ENCODE data around the gene PSME1.

Gene PSME1

DNA sequence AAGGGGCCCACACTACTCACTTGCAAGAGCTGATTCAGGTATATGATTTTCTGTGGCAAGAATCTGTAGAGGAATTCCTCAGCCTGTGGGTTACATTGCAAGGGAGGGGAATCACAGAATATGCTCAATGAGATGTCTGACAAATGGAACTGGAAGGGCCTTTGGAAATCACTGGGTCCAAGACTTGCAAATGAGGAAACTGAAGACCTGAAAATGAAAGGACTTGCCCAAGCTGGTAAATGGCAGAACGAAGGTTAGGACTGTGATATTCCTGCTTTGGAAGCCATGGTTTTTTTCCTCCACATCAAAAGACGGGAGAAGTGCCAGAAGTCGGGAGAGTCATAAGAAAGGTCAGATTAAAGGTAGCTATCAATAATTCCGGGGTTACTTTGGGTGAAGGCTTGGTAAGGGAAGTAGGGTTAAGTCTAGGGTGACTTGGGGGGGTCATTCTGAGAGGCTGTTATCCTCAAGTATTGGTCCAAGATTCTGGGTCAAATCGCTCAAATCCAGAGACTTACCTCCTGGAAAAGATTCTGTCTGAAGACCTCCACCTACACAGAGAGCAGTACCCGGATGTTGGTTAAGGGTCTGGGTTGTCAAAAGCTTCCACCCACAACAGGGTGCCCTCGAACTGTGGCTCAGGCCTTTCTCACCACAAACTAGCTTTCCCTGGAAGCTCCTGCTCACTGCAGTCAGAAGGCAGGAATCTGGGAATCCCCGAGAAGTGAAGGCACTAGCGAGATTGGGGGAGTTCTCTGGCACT, 9.9 kb downstream of the PSME1 start:
- peaks cover 43% of the 10 kb centered on the region for H3K36me3 ChIP-seq (ENCODE audit: insufficient read depth, low read depth, low read length)
- peak overlapping the region; percentile 53 for H3K27ac ChIP-seq (ENCODE audit: low read length)

GRCh38 chr14:24146453-24146977, 10.5 kb downstream of the PSME1 start, which contains the start of gene PSME2:
PSME2 (minus strand) TSS chr14:24146610; CDS start chr14:24146581, 29 bp downstream.
- Histone ChIP-seq H3K27ac (ENCODE audit: low read length) (peak within 1 kb of the TSS; percentile 53), H3K4me3 (ENCODE audit: low read length) (peak within 1 kb of the TSS; percentile 97), H3K36me3 (ENCODE audit: insufficient read depth, low read depth, low read length) (peaks cover 49% of the 10 kb centered on the region), H3K4me1 (ENCODE audit: insufficient read depth, low read length) (peaks cover 16% of the 10 kb centered on the region), H3K9ac (ENCODE audit: low read depth, low read length) (peak within 1 kb of the TSS; percentile 94; the same call in 1 of the 2 replicates), H3K27me3 (ENCODE audit: insufficient read depth, low read length) (no peaks in the 10 kb centered on the region), H3K9me3 (ENCODE audit: insufficient read depth, low read depth, low read length) (no peaks in the 10 kb centered on the region)

More for the DNA sequence above, 9.9 kb downstream of the PSME1 start:
- Histone ChIP-seq H3K4me3 (ENCODE audit: low read length) (peak overlapping the region; percentile 97), H3K4me1 (ENCODE audit: insufficient read depth, low read length) (peaks cover 16% of the 10 kb centered on the region), H3K9me3 (ENCODE audit: insufficient read depth, low read depth, low read length) (no peaks in the 10 kb centered on the region), H3K27me3 (ENCODE audit: insufficient read depth, low read length) (no peaks in the 10 kb centered on the region), H3K9ac (ENCODE audit: low read depth, low read length) (peak overlapping the region; percentile 94; the same call in 1 of the 2 replicates)

GRCh38 chr14:24146978-24147760, 11.2 kb downstream of the PSME1 start, which contains the start of gene RNF31:
RNF31 (plus strand) TSS chr14:24147498; CDS start chr14:24147699, 201 bp downstream.
- Histone ChIP-seq H3K36me3 (ENCODE audit: insufficient read depth, low read depth, low read length) (peaks cover 56% of the 10 kb centered on the region), H3K27ac (ENCODE audit: low read length) (peak within 1 kb of the TSS; percentile 53), H3K9ac (ENCODE audit: low read depth, low read length) (peak within 1 kb of the TSS; percentile 94), H3K4me1 (ENCODE audit: insufficient read depth, low read length) (peaks cover 13% of the 10 kb centered on the region), H3K4me3 (ENCODE audit: low read length) (peak within 1 kb of the TSS; percentile 97), H3K9me3 (ENCODE audit: insufficient read depth, low read depth, low read length) (no peaks in the 10 kb centered on the region), H3K27me3 (ENCODE audit: insufficient read depth, low read length) (no peaks in the 10 kb centered on the region)

DNA sequence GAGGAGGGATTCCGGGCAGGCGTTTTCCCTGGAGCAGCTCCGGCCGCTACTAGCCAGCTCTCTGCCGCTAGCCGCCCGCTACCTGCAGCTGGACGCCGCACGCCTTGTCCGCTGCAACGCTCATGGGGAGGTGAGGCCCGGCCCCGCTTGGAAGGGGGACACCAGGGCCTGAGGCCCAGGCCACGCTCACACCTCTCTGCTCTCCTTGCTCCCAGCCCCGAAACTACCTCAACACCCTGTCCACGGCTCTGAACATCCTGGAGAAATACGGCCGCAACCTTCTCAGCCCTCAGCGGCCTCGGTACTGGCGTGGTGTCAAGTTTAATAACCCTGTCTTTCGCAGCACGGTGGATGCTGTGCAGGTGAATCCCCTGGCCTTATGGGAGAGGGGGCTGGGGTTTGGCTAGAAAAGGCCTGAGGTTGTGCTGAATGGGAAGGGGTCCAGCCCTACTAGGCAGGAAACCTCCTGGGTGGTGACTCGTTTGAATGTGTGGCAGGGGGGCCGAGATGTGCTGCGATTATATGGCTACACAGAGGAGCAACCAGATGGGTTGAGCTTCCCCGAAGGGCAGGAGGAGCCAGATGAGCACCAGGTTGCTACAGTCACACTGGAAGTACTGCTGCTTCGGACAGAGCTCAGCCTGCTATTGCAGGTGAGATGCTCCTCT, 11.9 kb downstream of the PSME1 start:
- Histone ChIP-seq H3K27ac (ENCODE audit: low read length) (peak overlapping the region; percentile 29), H3K9ac (ENCODE audit: low read depth, low read length) (peak overlapping the region; percentile 79), H3K9me3 (ENCODE audit: insufficient read depth, low read depth, low read length) (no peaks in the 10 kb centered on the region), H3K4me3 (ENCODE audit: low read length) (peak overlapping the region; percentile 79), H3K36me3 (ENCODE audit: insufficient read depth, low read depth, low read length) (peaks cover 62% of the 10 kb centered on the region), H3K4me1 (ENCODE audit: insufficient read depth, low read length) (peaks cover 13% of the 10 kb centered on the region), H3K27me3 (ENCODE audit: insufficient read depth, low read length) (no peaks in the 10 kb centered on the region)

DNA sequence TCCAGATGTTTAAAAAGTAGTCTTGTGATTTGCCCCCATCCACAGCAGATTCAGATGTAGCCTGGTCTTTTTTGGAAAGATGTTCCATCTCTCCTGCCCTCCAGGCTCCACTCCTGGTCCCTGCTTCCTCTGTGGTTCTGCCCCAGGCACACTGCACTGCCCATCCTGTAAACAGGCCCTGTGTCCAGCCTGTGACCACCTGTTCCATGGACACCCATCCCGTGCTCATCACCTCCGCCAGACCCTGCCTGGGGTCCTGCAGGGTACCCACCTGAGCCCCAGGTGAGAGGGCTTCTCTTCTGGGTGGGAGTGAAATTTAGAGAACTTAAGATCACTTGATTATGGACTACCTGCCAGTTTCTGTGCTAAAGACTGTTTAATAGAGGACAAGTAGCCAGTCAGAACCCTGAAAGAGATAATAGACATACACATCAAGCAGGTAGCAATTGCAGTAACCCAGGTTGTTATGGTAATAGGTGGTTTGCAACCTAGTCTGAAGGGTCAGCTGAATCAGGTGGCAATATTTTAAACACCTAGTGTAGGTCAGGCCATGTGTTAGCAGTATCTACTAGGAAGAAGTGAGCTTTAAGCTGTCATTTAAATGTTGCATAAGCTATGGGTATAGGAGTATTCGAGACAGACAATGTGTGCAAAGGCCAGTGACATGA, 13.4 kb downstream of the PSME1 start:
- Histone ChIP-seq H3K36me3 (ENCODE audit: insufficient read depth, low read depth, low read length) (peaks cover 52% of the 10 kb centered on the region), H3K9ac (ENCODE audit: low read depth, low read length) (no peak overlapping the region)

DNA sequence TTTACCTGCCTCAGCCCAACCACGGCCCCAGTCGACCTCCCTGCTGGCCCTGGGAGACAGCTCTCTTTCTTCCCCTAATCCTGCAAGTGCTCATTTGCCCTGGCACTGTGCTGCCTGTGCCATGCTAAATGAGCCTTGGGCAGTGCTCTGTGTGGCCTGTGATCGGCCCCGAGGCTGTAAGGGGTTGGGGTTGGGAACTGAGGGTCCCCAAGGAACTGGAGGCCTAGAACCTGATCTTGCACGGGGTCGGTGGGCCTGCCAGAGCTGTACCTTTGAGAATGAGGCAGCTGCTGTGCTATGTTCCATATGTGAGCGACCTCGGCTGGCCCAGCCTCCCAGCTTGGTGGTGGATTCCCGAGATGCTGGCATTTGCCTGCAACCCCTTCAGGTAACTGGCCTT, 14.1 kb downstream of the PSME1 start:
- peaks cover 13% of the 10 kb centered on the region for H3K4me1 ChIP-seq (ENCODE audit: insufficient read depth, low read length)
- no peak overlapping the region for H3K27ac ChIP-seq (ENCODE audit: low read length)
- no peak overlapping the region for H3K9ac ChIP-seq (ENCODE audit: low read depth, low read length)
- H3K9me3 ChIP-seq (ENCODE audit: insufficient read depth, low read depth, low read length): no peaks in the 10 kb centered on the region
- no peak overlapping the region for H3K4me3 ChIP-seq (ENCODE audit: low read length)
- H3K36me3 ChIP-seq (ENCODE audit: insufficient read depth, low read depth, low read length): peaks cover 52% of the 10 kb centered on the region
- no peaks in the 10 kb centered on the region for H3K27me3 ChIP-seq (ENCODE audit: insufficient read depth, low read length)

More for the DNA sequence above, 13.4 kb downstream of the PSME1 start:
- no peaks in the 10 kb centered on the region for H3K27me3 ChIP-seq (ENCODE audit: insufficient read depth, low read length)
- H3K4me1 ChIP-seq (ENCODE audit: insufficient read depth, low read length): peaks cover 13% of the 10 kb centered on the region
- no peak overlapping the region for H3K27ac ChIP-seq (ENCODE audit: low read length)
- H3K4me3 ChIP-seq (ENCODE audit: low read length): no peak overlapping the region
- no peaks in the 10 kb centered on the region for H3K9me3 ChIP-seq (ENCODE audit: insufficient read depth, low read depth, low read length)

DNA sequence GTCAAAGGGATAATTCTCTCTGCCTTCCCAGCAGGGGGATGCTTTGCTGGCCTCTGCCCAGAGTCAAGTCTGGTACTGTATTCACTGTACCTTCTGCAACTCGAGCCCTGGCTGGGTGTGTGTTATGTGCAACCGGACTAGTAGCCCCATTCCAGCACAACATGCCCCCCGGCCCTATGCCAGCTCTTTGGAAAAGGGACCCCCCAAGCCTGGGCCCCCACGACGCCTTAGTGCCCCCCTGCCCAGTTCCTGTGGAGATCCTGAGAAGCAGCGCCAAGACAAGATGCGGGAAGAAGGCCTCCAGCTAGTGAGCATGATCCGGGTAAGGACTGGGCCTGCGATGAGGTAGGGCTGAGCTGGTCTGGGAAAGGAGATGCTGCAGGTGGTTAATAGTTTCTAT, 14.6 kb downstream of the PSME1 start:
- no peak overlapping the region for H3K4me3 ChIP-seq (ENCODE audit: low read length)
- peaks cover 57% of the 10 kb centered on the region for H3K36me3 ChIP-seq (ENCODE audit: insufficient read depth, low read depth, low read length)
- peaks cover 12% of the 10 kb centered on the region for H3K4me1 ChIP-seq (ENCODE audit: insufficient read depth, low read length)
- H3K9ac ChIP-seq (ENCODE audit: low read depth, low read length): no peak overlapping the region
- no peaks in the 10 kb centered on the region for H3K27me3 ChIP-seq (ENCODE audit: insufficient read depth, low read length)
- H3K9me3 ChIP-seq (ENCODE audit: insufficient read depth, low read depth, low read length): no peaks in the 10 kb centered on the region
- H3K27ac ChIP-seq (ENCODE audit: low read length): no peak overlapping the region

- no peaks in the 10 kb centered on the region for H3K9me3 ChIP-seq (ENCODE audit: insufficient read depth, low read depth, low read length)
- no peak overlapping the region for H3K9ac ChIP-seq (ENCODE audit: low read depth, low read length)
- peaks cover 8% of the 10 kb centered on the region for H3K4me1 ChIP-seq (ENCODE audit: insufficient read depth, low read length)
- H3K4me3 ChIP-seq (ENCODE audit: low read length): no peak overlapping the region
- peaks cover 61% of the 10 kb centered on the region for H3K36me3 ChIP-seq (ENCODE audit: insufficient read depth, low read depth, low read length)
- H3K27ac ChIP-seq (ENCODE audit: low read length): no peak overlapping the region
- H3K27me3 ChIP-seq (ENCODE audit: insufficient read depth, low read length): no peaks in the 10 kb centered on the region
Observed at GRCh38 chr14:24150993-24151392, 15.0 kb downstream of the PSME1 start.

DNA sequence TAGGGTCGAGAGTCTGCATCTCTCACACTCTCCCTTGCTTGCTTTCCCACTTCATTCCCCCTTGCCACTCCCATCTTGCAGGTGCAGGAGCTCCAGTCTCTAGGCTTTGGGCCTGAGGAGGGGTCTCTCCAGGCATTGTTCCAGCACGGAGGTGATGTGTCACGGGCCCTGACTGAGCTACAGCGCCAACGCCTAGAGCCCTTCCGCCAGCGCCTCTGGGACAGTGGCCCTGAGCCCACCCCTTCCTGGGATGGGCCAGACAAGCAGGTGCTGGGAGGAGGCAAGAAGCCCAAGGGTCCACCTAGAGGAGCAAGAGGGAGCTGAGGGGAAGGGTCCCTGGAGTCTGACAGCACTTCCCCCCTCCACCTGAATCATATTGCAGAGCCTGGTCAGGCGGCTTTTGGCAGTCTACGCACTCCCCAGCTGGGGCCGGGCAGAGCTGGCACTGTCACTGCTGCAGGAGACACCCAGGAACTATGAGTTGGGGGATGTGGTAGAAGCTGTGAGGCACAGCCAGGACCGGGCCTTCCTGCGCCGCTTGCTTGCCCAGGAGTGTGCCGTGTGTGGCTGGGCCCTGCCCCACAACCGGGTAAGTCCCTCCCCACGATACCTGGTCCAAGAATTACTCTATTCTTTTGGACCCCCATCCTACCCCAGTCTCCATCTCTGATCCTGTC, 15.5 kb downstream of the PSME1 start:
- peaks cover 67% of the 10 kb centered on the region for H3K36me3 ChIP-seq (ENCODE audit: insufficient read depth, low read depth, low read length)

DNA sequence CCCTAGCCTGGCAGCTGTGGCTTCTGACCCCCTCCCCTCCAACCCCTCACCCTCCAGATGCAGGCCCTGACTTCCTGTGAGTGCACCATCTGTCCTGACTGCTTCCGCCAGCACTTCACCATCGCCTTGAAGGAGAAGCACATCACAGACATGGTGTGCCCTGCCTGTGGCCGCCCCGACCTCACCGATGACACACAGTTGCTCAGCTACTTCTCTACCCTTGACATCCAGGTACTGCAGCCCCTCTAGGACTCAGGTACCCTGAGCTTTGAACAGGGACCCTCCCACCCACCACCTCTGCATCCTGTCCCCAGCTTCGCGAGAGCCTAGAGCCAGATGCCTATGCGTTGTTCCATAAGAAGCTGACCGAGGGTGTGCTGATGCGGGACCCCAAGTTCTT, 19.1 kb downstream of the PSME1 start:
- Histone ChIP-seq H3K4me1 (ENCODE audit: insufficient read depth, low read length) (no peaks in the 10 kb centered on the region), H3K9me3 (ENCODE audit: insufficient read depth, low read depth, low read length) (no peaks in the 10 kb centered on the region), H3K27me3 (ENCODE audit: insufficient read depth, low read length) (no peaks in the 10 kb centered on the region), H3K4me3 (ENCODE audit: low read length) (no peak overlapping the region), H3K36me3 (ENCODE audit: insufficient read depth, low read depth, low read length) (peaks cover 79% of the 10 kb centered on the region), H3K9ac (ENCODE audit: low read depth, low read length) (no peak overlapping the region), H3K27ac (ENCODE audit: low read length) (no peak overlapping the region)

More for the DNA sequence above, 15.5 kb downstream of the PSME1 start:
- Histone ChIP-seq H3K27ac (ENCODE audit: low read length) (no peak overlapping the region), H3K4me1 (ENCODE audit: insufficient read depth, low read length) (peaks cover 8% of the 10 kb centered on the region), H3K4me3 (ENCODE audit: low read length) (no peak overlapping the region), H3K9me3 (ENCODE audit: insufficient read depth, low read depth, low read length) (no peaks in the 10 kb centered on the region), H3K27me3 (ENCODE audit: insufficient read depth, low read length) (no peaks in the 10 kb centered on the region), H3K9ac (ENCODE audit: low read depth, low read length) (no peak overlapping the region)

All from iPS-20b (cell line).